ENCODE results near the gene CTNNB1. TPM values are rescaled to one million over a fixed set of nuclear protein-coding genes. Genes with fewer than 3 reads are reported as not detected.
A peak's percentile ranks its signal among the peaks of the same experiment; 100 is the strongest.

The CTNNB1 gene
- total and polyA plus RNA-seq, 4 donors, result 63.3 to 265 (median 151) TPM

DNA sequence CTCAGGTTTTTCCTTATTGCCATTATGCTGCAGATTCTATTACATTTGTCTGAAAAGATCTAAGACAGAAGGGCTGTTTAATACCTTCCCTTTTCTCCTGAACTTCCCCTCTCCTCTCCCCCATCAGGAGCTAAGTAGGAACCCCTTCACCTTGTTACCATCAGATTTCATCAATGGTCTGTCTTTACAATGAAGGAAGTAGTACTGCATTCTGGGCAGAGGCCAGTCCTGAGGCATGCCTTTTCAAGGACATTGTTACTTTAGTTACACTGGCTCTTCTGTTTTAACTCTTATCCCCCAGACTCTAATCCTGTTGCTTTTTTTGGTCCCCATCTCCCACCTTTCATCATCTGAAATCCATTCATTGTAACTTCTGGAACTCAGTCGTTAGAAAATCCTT is 8.1 kb downstream of the CTNNB1 start:
- TF ChIP-seq, protein P1, sequence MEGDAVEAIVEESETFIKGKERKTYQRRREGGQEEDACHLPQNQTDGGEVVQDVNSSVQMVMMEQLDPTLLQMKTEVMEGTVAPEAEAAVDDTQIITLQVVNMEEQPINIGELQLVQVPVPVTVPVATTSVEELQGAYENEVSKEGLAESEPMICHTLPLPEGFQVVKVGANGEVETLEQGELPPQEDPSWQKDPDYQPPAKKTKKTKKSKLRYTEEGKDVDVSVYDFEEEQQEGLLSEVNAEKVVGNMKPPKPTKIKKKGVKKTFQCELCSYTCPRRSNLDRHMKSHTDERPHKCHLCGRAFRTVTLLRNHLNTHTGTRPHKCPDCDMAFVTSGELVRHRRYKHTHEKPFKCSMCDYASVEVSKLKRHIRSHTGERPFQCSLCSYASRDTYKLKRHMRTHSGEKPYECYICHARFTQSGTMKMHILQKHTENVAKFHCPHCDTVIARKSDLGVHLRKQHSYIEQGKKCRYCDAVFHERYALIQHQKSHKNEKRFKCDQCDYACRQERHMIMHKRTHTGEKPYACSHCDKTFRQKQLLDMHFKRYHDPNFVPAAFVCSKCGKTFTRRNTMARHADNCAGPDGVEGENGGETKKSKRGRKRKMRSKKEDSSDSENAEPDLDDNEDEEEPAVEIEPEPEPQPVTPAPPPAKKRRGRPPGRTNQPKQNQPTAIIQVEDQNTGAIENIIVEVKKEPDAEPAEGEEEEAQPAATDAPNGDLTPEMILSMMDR (IDR thresholded peaks at IDR 0.05; ENCODE audit: low read depth, low read length, missing input control), result no peak
- TF ChIP-seq HNF4G (IDR thresholded peaks at IDR 0.05) (no peak), SP1 (IDR thresholded peaks at IDR 0.05) (no peak), JUND (IDR thresholded peaks at IDR 0.05) (no peak), GABPA (IDR thresholded peaks at IDR 0.05 in 1 of 2, conservative IDR thresholded peaks at IDR 0.05 in 1 of 2) (no peak), NR2F2 (IDR thresholded peaks at IDR 0.05) (no peak), YY1 (IDR thresholded peaks at IDR 0.05) (no peak), RAD21 (IDR thresholded peaks at IDR 0.05) (no peak), EGR1 (IDR thresholded peaks at IDR 0.05; ENCODE audit: low read depth in 2 of 2) (no peak), HNF4A (conservative IDR thresholded peaks at IDR 0.05) (no peak), TAF1 (conservative IDR thresholded peaks at IDR 0.05) (no peak), RXRA (IDR thresholded peaks at IDR 0.05) (no peak), FOXA1 (IDR thresholded peaks at IDR 0.05) (no peak), FOXA2 (IDR thresholded peaks at IDR 0.05) (no peak)
- TF ChIP-seq, protein P2, sequence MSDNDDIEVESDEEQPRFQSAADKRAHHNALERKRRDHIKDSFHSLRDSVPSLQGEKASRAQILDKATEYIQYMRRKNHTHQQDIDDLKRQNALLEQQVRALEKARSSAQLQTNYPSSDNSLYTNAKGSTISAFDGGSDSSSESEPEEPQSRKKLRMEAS (IDR thresholded peaks at IDR 0.05), result no peak
- TF ChIP-seq, protein P3, sequence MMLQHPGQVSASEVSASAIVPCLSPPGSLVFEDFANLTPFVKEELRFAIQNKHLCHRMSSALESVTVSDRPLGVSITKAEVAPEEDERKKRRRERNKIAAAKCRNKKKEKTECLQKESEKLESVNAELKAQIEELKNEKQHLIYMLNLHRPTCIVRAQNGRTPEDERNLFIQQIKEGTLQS (IDR thresholded peaks at IDR 0.05), result no peak
- TF ChIP-seq, protein P4, sequence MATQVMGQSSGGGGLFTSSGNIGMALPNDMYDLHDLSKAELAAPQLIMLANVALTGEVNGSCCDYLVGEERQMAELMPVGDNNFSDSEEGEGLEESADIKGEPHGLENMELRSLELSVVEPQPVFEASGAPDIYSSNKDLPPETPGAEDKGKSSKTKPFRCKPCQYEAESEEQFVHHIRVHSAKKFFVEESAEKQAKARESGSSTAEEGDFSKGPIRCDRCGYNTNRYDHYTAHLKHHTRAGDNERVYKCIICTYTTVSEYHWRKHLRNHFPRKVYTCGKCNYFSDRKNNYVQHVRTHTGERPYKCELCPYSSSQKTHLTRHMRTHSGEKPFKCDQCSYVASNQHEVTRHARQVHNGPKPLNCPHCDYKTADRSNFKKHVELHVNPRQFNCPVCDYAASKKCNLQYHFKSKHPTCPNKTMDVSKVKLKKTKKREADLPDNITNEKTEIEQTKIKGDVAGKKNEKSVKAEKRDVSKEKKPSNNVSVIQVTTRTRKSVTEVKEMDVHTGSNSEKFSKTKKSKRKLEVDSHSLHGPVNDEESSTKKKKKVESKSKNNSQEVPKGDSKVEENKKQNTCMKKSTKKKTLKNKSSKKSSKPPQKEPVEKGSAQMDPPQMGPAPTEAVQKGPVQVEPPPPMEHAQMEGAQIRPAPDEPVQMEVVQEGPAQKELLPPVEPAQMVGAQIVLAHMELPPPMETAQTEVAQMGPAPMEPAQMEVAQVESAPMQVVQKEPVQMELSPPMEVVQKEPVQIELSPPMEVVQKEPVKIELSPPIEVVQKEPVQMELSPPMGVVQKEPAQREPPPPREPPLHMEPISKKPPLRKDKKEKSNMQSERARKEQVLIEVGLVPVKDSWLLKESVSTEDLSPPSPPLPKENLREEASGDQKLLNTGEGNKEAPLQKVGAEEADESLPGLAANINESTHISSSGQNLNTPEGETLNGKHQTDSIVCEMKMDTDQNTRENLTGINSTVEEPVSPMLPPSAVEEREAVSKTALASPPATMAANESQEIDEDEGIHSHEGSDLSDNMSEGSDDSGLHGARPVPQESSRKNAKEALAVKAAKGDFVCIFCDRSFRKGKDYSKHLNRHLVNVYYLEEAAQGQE (IDR thresholded peaks at IDR 0.05), result no peak
- Histone ChIP-seq H3K9ac (ENCODE audit: low read depth in 1 of 2, low read length in 2 of 2) (no peak overlapping the region), H3K36me3 (ENCODE audit: control insufficient read depth in 4 of 4, insufficient read depth in 3 of 4, low read depth in 1 of 4, low read length in 3 of 4) (no peaks in the 10 kb centered on the region), H3K9me3 (ENCODE audit: control insufficient read depth in 4 of 4, low read length in 3 of 4) (no peaks in the 10 kb centered on the region), H3K27ac (ENCODE audit: low read depth in 1 of 2, low read length in 2 of 2) (no peak overlapping the region), H3K4me1 (ENCODE audit: control insufficient read depth in 4 of 4, insufficient read depth in 4 of 4, low read length in 3 of 4) (peaks cover 7 to 38% (median 22%) of the 10 kb centered on the region in 4 donors), H3K27me3 (ENCODE audit: control insufficient read depth in 4 of 4, insufficient read depth in 4 of 4, low read length in 3 of 4) (no peaks in the 10 kb centered on the region), H3K4me3 (ENCODE audit: low read depth in 1 of 3, low read length in 3 of 3) (no peak overlapping the region)
- DNase-seq (ENCODE audit: low spot score), result no peak
- WGBS, result 62% methylated on average over 1 of the region's 1 CpG

DNA sequence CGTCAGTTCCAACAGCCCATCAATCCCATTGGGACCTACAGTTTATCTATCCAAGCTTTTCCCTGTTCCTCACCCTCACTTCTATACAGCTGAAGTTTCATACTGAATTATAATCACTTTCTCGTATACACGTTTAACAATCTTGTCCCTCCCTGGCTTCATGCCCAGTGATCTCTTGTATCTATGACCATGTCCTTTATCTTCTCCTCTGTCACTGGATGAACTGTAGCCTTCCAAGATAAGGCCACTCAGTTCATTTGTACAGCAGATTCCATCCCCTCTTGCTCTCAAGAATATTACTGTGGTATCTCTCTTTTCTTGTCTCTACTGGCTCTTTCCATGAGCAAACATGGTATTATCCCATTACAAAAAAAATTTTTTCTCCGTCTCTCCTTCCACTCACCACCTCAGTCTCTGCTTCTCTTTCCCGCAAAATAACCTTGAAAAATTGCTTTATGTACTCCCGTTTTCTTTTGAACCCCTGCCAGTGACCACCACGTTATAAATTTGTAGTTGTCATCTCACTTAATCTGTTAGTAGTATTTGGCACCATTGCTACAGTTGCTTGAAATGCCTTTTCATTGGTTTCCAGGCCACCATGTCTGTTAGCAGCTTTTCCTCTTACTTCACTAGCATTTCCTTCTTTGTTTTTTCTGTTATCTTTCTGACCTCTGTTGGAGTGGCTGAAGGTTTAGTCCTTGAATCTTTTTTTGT is 9.4 kb downstream of the CTNNB1 start:
- Histone ChIP-seq H3K9me3 (ENCODE audit: control insufficient read depth in 4 of 4, low read length in 3 of 4) (no peaks in the 10 kb centered on the region), H3K36me3 (ENCODE audit: control insufficient read depth in 4 of 4, insufficient read depth in 3 of 4, low read depth in 1 of 4, low read length in 3 of 4) (no peaks in the 10 kb centered on the region), H3K4me3 (ENCODE audit: low read depth in 1 of 3, low read length in 3 of 3) (no peak overlapping the region), H3K4me1 (ENCODE audit: control insufficient read depth in 4 of 4, insufficient read depth in 4 of 4, low read length in 3 of 4) (peaks cover 7 to 35% (median 15%) of the 10 kb centered on the region in 4 donors), H3K27ac (ENCODE audit: low read depth in 1 of 2, low read length in 2 of 2) (no peak overlapping the region), H3K9ac (ENCODE audit: low read depth in 1 of 2, low read length in 2 of 2) (no peak overlapping the region), H3K27me3 (ENCODE audit: control insufficient read depth in 4 of 4, insufficient read depth in 4 of 4, low read length in 3 of 4) (no peaks in the 10 kb centered on the region)
- no peak for TF ChIP-seq RXRA (IDR thresholded peaks at IDR 0.05)
- TF ChIP-seq HNF4A (conservative IDR thresholded peaks at IDR 0.05), result peak in 1 of 2 donors; percentile 5
- TF ChIP-seq, protein P2 (IDR thresholded peaks at IDR 0.05), result no peak
- TF ChIP-seq YY1 (IDR thresholded peaks at IDR 0.05), result no peak
- no peak for TF ChIP-seq EGR1 (IDR thresholded peaks at IDR 0.05; ENCODE audit: low read depth in 2 of 2)
- TF ChIP-seq NR2F2 (IDR thresholded peaks at IDR 0.05), result no peak
- WGBS, result 59% methylated on average over 7 of the region's 7 CpGs
- DNase-seq (ENCODE audit: low spot score), result no peak
